Lower leg skin (tissue), 4 donors: Measurements from ENCODE around the gene ZDHHC7. TPM values are rescaled to one million over a fixed set of nuclear protein-coding genes. Genes with fewer than 3 reads are reported as not detected.

Source experiments
- DNase-seq, 2 donors: peaks; one replicate each; pipeline ENCODE4 v3.0.0-alpha.2; 2019; ENCODE audit warnings: low spot score in 2 of 2
- H3K4me3 ChIP-seq: fragments of 200-600 bp; sonication (generic); 2 replicates; pipeline ENCODE4 v1.5.1; 2017; ENCODE audit warnings: mild to moderate bottlenecking, low read depth; ENCODE audit not compliant: poor library complexity, severe bottlenecking
- POLR2A ChIP-seq, 2 donors: fragments of 450-650 bp; IDR thresholded peaks; one replicate each; pipeline ENCODE4 v1.6.1; 2016 to 2017; ENCODE audit warnings: antibody characterized with exemption in 2 of 2, mild to moderate bottlenecking in 1 of 2, moderate library complexity in 1 of 2
- WGBS, 2 donors: methylation state at CpG; one replicate each; pipeline ENCODE4 v1.1.5; 2018; 5-methylcytosine and 5-hydroxymethylcytosine counted together
- intact Hi-C: fragments of 100-400 bp; cut with DNase I; formaldehyde crosslinking; loops from one replicate; pipeline ENCODE4 v1.15.0; 2023; ENCODE audit warnings: low total_unique reads
- total RNA-seq, 4 donors: library from RNA; depleted of rRNA; stranded (reverse); fragments of >200 nt; gene quantifications; one replicate each; pipeline ENCODE4 v1.1.0, GENCODE V29; 2016
- TF ChIP-seq, protein P1 (sequence below), 3 donors: fragments of 450-650 bp; IDR thresholded peaks; one replicate each; pipeline ENCODE4 v1.5.1; 2016; ENCODE audit warnings: antibody characterized with exemption in 3 of 3, mild to moderate bottlenecking in 3 of 3, moderate library complexity in 2 of 3

Gene ZDHHC7
- total RNA-seq, 4 donors from 2014 or later, result 39.7 to 56.5 (median 47.3) TPM

DNA sequence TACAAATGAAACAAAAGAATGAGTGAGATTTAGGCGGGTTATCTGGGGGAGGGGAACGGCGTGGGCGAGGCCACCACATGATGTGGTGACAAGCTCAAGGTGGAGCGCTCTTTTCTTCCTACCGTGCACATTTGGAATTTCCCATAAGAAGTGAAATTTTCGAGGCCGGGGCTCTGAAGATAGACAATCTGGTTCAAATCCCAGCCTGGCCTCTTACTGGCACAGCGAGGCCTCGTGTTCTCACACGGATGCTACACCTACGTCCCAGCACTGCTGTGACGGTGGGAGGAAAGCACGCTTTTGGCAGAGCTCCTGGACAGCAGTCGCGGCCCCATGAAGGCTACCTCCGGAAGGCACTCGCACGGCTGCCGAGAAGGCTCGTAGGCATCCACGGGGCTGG is 25.2 kb downstream of the ZDHHC7 start:
- TF ChIP-seq, protein P1, sequence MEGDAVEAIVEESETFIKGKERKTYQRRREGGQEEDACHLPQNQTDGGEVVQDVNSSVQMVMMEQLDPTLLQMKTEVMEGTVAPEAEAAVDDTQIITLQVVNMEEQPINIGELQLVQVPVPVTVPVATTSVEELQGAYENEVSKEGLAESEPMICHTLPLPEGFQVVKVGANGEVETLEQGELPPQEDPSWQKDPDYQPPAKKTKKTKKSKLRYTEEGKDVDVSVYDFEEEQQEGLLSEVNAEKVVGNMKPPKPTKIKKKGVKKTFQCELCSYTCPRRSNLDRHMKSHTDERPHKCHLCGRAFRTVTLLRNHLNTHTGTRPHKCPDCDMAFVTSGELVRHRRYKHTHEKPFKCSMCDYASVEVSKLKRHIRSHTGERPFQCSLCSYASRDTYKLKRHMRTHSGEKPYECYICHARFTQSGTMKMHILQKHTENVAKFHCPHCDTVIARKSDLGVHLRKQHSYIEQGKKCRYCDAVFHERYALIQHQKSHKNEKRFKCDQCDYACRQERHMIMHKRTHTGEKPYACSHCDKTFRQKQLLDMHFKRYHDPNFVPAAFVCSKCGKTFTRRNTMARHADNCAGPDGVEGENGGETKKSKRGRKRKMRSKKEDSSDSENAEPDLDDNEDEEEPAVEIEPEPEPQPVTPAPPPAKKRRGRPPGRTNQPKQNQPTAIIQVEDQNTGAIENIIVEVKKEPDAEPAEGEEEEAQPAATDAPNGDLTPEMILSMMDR (IDR thresholded peaks at IDR 0.05), result no peak
- no peak for TF ChIP-seq POLR2A (IDR thresholded peaks at IDR 0.05)
- 91 to 94% methylated on average over 22 of the region's 22 CpGs for WGBS, 2 donors
- no peak for DNase-seq
- no peak overlapping the region for H3K4me3 ChIP-seq
- intact Hi-C loops, result no loop called here

DNA sequence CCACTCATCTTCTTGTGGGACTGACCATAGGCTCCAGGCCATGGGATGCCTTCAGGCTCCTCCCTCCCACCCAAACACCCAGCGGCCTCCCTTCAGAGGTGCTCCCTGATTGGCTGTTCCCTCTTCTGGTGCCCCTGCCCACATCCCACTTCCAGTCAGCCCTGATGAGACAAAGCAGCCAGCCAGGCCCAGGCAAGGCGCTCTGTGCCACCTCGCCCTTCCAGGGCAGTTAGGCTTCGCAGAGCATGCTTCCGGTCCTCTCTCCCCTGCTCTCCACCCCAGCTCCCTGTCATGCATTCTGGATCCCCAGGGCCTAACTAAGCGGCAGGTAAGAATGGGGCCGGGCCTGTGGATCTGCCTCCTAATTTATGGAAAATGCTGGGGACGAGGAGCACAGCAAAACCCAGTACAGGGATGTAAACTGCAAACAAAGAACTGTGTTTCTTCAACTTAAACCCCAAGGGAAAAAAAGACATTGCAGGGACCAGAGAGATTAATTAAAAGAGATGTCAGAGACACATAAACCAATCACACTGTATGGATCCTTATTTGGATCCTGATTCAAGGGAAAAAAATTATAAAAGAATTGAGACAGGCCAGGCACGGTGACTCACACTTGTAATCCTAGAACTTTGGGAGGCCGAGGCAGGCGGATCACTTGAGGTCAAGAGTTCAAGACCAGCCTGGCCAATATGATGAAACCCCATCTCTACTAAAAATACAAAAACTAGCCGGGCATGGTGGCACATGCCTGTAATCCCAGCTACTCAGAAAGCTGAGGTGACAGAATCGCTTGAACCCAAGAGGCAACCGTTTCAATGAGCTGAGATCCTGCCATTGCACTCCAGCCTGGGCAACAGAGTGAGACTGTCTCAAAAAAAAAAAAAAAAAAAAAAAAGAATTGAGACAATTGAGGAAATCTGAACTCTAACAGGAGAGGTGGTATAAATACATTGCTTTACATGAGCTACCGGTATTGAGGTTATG is 26.0 kb downstream of the ZDHHC7 start:
- no peak for DNase-seq
- H3K4me3 ChIP-seq, result no peak overlapping the region
- intact Hi-C loops, result no loop called here
- WGBS, 2 donors, result 76 to 78% methylated on average over 15 of the region's 15 CpGs
- no peak for TF ChIP-seq POLR2A (IDR thresholded peaks at IDR 0.05)

DNA sequence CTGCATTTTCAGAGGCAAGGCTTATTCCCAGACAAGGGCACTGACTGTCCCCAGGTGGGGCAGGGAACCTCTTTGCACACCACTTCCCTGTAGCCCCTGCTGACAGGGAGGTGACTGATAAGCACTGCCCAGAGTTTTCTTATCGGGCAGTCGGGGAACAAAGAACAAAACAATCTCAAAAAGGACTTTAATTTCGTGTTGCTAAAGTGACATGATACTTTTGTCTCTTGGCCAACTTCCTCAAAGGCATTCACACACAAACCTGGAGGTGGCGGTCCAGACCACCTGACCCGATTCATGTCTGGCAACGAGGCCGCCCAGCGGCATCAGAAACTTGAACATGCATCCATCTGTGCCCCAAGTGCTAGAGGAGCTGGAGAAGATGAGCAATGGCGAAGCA is 28.9 kb downstream of the ZDHHC7 start:
- intact Hi-C loops, result no loop called here
- 73 to 77% methylated on average over 9 of the region's 9 CpGs for whole genome bisulfite sequencing, 2 donors
- TF ChIP-seq, protein P1 (IDR thresholded peaks at IDR 0.05), result no peak
- TF ChIP-seq POLR2A (IDR thresholded peaks at IDR 0.05), result no peak
- DNase-seq, result no peak
- no peak overlapping the region for H3K4me3 ChIP-seq

DNA sequence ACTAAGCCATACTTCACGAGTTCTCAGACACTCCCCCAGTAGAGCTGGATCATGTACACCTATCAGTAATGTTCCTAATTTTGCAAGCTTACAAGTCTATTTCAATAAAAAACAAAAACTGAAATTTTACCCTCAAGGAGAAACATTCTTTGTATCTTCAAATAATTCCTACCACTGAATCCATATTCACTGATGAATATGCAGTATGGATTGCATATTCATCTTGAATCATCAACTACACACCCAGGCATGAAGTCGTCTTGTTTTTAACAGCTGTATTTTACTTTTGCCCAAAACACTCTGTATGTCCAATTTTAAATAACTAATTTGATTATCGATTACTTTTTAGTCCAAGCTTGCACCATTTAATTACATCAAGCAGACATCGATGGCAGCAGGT is 31.8 kb downstream of the ZDHHC7 start:
- no peak overlapping the region for H3K4me3 ChIP-seq
- intact Hi-C loops, result no loop called here
- DNase-seq, result no peak
- TF ChIP-seq POLR2A (IDR thresholded peaks at IDR 0.05), result no peak
- TF ChIP-seq, protein P1 (IDR thresholded peaks at IDR 0.05), result no peak
- WGBS, 2 donors, result 83 to 85% methylated on average over 4 of the region's 4 CpGs

DNA sequence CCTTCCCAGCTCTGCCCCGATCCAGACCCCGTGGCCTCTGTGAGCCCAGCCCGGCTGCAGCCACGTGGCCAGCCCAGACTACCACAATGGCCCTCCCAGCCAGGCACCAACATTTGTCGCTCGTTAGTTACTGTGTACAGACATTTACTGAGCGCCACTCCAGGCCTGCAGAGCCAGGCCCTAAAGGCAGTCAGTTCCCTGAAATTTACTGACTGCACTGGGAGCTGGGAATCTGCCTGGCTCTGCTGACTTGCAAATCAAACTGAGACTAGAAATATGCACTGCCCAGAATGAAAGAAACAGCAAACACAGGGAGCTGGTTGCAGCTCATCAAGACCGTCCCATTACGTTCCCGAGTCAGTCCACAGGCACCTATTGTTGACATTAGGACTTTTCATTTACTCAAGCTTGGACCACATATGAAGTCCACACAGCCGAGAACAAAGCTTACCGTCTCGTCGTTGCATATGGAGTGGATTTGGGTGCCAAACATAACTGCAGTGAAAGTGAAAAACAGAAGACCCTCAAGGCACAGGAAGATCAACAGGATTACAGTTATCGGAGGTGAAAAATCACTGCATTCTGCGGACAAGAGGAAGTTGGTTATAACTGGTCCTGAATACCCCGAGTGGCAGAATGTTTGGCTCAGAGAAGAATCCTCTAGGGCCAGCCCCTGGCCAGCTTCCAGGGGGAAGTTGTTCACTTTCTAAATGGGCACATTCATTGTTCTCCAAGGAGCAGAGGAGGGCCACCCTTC is 34.5 kb downstream of the ZDHHC7 start:
- DNase-seq, result peak in 1 of 2 donors; percentile 56
- no peak for TF ChIP-seq POLR2A (IDR thresholded peaks at IDR 0.05)
- TF ChIP-seq, protein P1 (IDR thresholded peaks at IDR 0.05), result no peak
- no peak overlapping the region for H3K4me3 ChIP-seq
- intact Hi-C loops, result no loop called here
- WGBS, 2 donors, result 68 to 80% methylated on average over 16 to 17 of the region's 17 CpGs

DNA sequence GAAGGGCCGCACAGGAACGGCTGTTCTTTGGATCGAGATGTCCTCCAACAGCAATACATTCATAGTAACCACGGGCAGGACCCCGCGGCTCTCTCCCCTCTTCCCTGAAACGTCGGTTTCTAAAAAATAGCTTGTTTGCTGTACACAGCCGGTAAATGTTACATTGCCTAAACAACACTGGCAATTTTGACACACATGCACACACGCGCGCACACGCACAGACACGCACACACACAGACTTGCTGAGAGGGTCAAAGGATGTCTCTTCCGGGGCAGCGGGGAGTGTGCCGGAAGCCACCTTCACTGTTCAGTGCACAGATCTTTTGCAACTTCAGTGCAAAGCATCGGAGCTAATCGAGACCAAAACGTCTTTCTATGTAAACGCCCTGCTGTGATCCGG is 35.8 kb downstream of the ZDHHC7 start:
- H3K4me3 ChIP-seq, result no peak overlapping the region
- no peak for DNase-seq
- TF ChIP-seq POLR2A (IDR thresholded peaks at IDR 0.05), result no peak
- TF ChIP-seq, protein P1 (IDR thresholded peaks at IDR 0.05), result no peak
- intact Hi-C loops, result no loop called here
- WGBS, 2 donors, result 94 to 96% methylated on average over 22 of the region's 22 CpGs
